ENCODE measurements around the gene WSCD1.

- no peak for TF ChIP-seq ZNF175 (tag by site-specific recombination; IDR thresholded peaks at IDR 0.05)
- no peak for TF ChIP-seq ZSCAN16 (tag by site-specific recombination; IDR thresholded peaks at IDR 0.05)
- TF ChIP-seq CTCF (tag by site-specific recombination; IDR thresholded peaks at IDR 0.05): no peak
- TF ChIP-seq ZNF239 (tag by site-specific recombination; IDR thresholded peaks at IDR 0.05): no peak
- TF ChIP-seq ZNF24 (tag by site-specific recombination; IDR thresholded peaks at IDR 0.05): no peak
- no peak for TF ChIP-seq ZNF777 (tag by site-specific recombination; IDR thresholded peaks at IDR 0.05; ENCODE audit: borderline replicate concordance)
- TF ChIP-seq ZNF18 (tag by site-specific recombination; IDR thresholded peaks at IDR 0.05): no peak
- no peak for TF ChIP-seq GLI2 (tag by site-specific recombination; IDR thresholded peaks at IDR 0.05; ENCODE audit: borderline replicate concordance, low read depth)
- no peak for TF ChIP-seq ZNF23 (tag by site-specific recombination; IDR thresholded peaks at IDR 0.05; ENCODE audit: borderline replicate concordance)
- no peak for TF ChIP-seq ZNF645 (tag by site-specific recombination; IDR thresholded peaks at IDR 0.05)
Measured at GRCh38 chr17:6082335-6082734, 12.2 kb downstream of the WSCD1 start.

Measured in HEK293 (cell line).